ENCODE data around the gene TJP3.

DNA sequence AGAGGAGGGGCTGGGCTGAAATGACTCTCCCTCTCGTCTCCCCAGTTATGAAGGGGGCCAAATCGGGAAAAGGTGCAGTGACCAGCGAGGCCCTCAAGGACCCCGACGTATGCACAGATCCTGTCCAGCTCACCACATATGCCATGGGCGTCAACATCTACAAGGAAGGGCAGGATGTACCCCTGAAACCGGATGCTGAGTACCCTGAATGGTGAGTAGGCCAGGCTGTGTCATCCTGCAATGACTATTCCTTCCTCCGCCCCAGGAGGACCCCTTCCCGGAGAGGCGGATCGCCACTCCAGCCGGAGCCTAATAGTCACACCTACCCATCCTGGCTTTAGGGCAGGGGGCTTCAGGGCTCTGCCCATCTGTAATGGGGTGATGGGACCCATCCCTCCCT is 56.9 kb downstream of the TJP3 start:
- TF ChIP-seq, protein P1, sequence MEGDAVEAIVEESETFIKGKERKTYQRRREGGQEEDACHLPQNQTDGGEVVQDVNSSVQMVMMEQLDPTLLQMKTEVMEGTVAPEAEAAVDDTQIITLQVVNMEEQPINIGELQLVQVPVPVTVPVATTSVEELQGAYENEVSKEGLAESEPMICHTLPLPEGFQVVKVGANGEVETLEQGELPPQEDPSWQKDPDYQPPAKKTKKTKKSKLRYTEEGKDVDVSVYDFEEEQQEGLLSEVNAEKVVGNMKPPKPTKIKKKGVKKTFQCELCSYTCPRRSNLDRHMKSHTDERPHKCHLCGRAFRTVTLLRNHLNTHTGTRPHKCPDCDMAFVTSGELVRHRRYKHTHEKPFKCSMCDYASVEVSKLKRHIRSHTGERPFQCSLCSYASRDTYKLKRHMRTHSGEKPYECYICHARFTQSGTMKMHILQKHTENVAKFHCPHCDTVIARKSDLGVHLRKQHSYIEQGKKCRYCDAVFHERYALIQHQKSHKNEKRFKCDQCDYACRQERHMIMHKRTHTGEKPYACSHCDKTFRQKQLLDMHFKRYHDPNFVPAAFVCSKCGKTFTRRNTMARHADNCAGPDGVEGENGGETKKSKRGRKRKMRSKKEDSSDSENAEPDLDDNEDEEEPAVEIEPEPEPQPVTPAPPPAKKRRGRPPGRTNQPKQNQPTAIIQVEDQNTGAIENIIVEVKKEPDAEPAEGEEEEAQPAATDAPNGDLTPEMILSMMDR (IDR thresholded peaks at IDR 0.05; ENCODE audit: insufficient read depth, low read depth, low read length) = no peak
- TF ChIP-seq EZH2 (IDR thresholded peaks at IDR 0.05; ENCODE audit: insufficient read depth, low read length) = no peak

All from astrocyte (in vitro differentiated cells and primary cell).